Bronchial epithelial cell (primary cell): ENCODE measurements around the gene SLC47A2. TPM values are rescaled to one million over a fixed set of nuclear protein-coding genes. Genes with fewer than 3 reads are reported as not detected.
A peak's percentile ranks its signal among the peaks of the same experiment; 100 is the strongest.

Experiments
- DNase-seq: peaks from one replicate; pipeline ENCODE4 v3.0.0-alpha.2; 2010; ENCODE audit warnings: low read depth
- FAIRE-seq: peaks from 2 replicates; lab custom pipeline; 2011; peaks lifted over from hg19 to GRCh38; lab: Jason Lieb, UNC
- H3K27me3 ChIP-seq: 2 replicates; pipeline ENCODE4 v1.5.1; 2011; ENCODE audit warnings: low read length; ENCODE audit not compliant: control insufficient read depth, insufficient read depth
- H3K36me3 ChIP-seq: 2 replicates; pipeline ENCODE4 v1.5.1; 2011; ENCODE audit warnings: low read length; ENCODE audit not compliant: control insufficient read depth, insufficient read depth
- H3K4me3 ChIP-seq: 2 replicates; pipeline ENCODE4 v1.5.1; 2011; ENCODE audit warnings: mild to moderate bottlenecking, low read depth, low read length, control low read depth
- CTCF ChIP-seq: IDR thresholded peaks from 2 replicates; pipeline ENCODE4 v1.5.1; 2011; ENCODE audit warnings: mild to moderate bottlenecking, moderate library complexity, low read length, control low read depth, inconsistent platforms; ENCODE audit not compliant: insufficient read depth, severe bottlenecking
- total RNA-seq: library from RNA; depleted of rRNA; stranded (reverse); fragments of >200 nt; gene quantifications from 2 replicates; pipeline ENCODE4 v1.2.1, GENCODE V29; 2014

SLC47A2 gene
- total RNA-seq, 1 donor from 2014 or later = 0.79 TPM

GRCh38 chr17:19647697-19648474, 68.5 kb downstream of the SLC47A2 start:
- FAIRE-seq = no peak

GRCh38 chr17:19646788-19647696, 69.3 kb downstream of the SLC47A2 start:
- no peak for TF ChIP-seq CTCF
- H3K27me3 ChIP-seq = no peaks in the 10 kb centered on the region
- DNase-seq (peak; percentile 49), FAIRE-seq (no peak)
- H3K4me3 ChIP-seq = no peak overlapping the region
- no peaks in the 10 kb centered on the region for H3K36me3 ChIP-seq

More at GRCh38 chr17:19647697-19648474, 68.5 kb downstream of the SLC47A2 start:
- Histone ChIP-seq H3K36me3 (no peaks in the 10 kb centered on the region), H3K27me3 (no peaks in the 10 kb centered on the region), H3K4me3 (peak overlapping the region; percentile 88)
- DNase-seq = peak; percentile 60
- TF ChIP-seq CTCF = no peak

- peak; percentile 49 for TF ChIP-seq CTCF
- H3K36me3 ChIP-seq = no peaks in the 10 kb centered on the region
- no peaks in the 10 kb centered on the region for H3K27me3 ChIP-seq
- FAIRE-seq (no peak), DNase-seq (no peak)
- H3K4me3 ChIP-seq = no peak overlapping the region
Observed at GRCh38 chr17:19645734-19646201, 70.6 kb downstream of the SLC47A2 start.

GRCh38 chr17:19644493-19645210, 71.7 kb downstream of the SLC47A2 start:
- FAIRE-seq = no peak
- H3K27me3 ChIP-seq = no peaks in the 10 kb centered on the region
- no peaks in the 10 kb centered on the region for H3K36me3 ChIP-seq
- peak; percentile 21 for DNase-seq
- H3K4me3 ChIP-seq = no peak overlapping the region
- TF ChIP-seq CTCF = no peak

- no peaks in the 10 kb centered on the region for H3K36me3 ChIP-seq
- H3K4me3 ChIP-seq = no peak overlapping the region
- H3K27me3 ChIP-seq = no peaks in the 10 kb centered on the region
- TF ChIP-seq CTCF = no peak
- no peak for FAIRE-seq
- no peak for DNase-seq
Observed at GRCh38 chr17:19642373-19642893, 74.0 kb downstream of the SLC47A2 start.
